MM.1S (cell line): Measurements from ENCODE around the gene SRGAP3.

Experiments used
- CTCF ChIP-seq: fragments of 300-600 bp; sonication (generic); IDR thresholded peaks from 2 replicates; pipeline ENCODE4 v1.5.1; 2016; ENCODE audit warnings: antibody characterized with exemption, low read length, mixed read lengths
- EZH2 ChIP-seq: fragments of 300-600 bp; sonication (generic); optimal IDR thresholded peaks from 2 replicates; pipeline ENCODE3; 2017; ENCODE audit warnings: low read depth, mild to moderate bottlenecking, antibody characterized with exemption, low read length, mixed read lengths
- EZH2phosphoT487 ChIP-seq: fragments of 300-600 bp; sonication (generic); IDR thresholded peaks from 2 replicates; pipeline ENCODE4 v1.6.1; 2018; ENCODE audit warnings: antibody characterized with exemption, low read length

- TF ChIP-seq CTCF, result peak; percentile 34
- no peak for TF ChIP-seq EZH2
- TF ChIP-seq EZH2phosphoT487, result no peak
These were observed 311.4 kb downstream of the SRGAP3 start for GRCh38 chr3:8938021-8938420.
